ENCODE results near the gene ITSN1.
"Not testable (repeated sequence)": the region's sequence is repeated elsewhere in the genome, so short reads cannot be mapped to it uniquely, and the experiment has no call there.

ITSN1 gene

DNA sequence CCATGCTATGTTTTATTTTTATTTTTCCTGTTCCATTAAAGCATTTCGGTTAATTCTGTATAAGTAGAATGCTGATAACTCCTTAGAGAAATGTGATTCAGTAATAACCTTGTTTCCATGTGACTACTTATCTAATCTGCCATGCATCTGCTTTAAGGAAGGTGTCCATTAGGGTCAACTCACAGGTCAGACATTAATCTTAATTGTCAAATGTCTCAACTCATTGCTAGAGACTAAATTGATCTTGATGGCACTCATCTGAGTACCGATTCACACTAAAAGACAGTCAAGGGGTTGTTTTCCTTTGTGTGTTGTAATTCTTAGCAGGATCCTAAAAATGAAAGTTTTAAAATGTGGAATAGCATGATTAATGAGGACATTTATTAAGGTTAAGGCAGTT lies 41.8 kb downstream of the ITSN1 start:
- no peak for DNase-seq

DNA sequence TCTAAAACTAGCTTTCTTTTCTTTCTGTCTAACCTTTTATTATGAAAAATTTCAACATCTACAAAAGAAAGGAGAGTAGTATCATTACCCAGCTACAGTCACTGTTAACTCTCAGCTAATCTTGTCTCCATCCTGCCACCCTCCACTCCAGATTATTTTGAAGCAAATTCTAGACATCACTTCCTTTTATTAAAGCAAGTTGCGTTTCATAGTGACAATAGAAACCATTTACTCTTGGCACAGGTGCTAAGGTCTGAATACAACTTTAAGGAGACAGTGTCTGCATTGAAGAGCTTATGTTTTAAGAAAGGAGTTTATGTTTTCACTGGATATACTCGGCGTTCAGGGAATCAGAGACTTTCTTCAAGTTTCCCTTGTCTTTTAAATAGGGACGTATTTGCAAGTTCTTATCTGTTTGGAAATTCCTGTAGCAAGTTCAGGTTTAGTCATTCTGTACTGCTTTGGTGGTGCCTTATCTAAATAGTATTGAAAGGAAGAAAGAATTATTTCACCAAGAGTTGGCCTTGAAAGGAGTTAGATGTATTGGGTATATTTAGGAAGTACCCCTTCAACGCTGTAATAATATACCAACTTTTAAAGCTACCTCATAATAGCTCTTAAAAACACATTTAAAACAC lies 42.7 kb downstream of the ITSN1 start:
- no peak for DNase-seq

DNA sequence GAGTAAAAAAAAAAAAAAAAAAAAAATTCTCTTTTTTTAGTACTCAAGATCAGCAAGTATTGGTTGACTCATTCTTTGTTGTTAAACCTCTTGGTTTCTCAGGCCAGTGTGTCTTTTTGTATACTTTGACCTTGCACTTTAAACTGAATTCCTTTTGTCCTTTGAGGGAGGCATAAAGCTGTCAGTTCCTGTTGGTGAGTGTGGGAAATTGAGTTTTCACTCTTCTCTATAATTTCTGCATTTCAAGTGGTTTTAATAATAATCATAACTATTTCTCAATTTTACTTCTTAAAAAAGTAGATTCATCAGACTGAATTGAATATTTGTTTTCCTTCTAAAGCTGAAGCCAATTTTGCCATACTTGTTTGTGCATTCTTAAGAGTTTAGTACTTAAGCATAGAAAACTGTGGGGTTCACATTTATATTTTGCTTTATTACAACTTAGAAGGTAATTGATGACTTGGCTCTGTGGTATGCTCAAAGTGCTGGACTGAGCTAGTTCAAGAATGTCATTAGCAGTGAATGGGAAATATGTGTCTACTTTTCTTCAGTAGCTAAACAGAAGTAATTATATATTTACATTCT lies 43.4 kb downstream of the ITSN1 start:
- DNase-seq: no peak

DNA sequence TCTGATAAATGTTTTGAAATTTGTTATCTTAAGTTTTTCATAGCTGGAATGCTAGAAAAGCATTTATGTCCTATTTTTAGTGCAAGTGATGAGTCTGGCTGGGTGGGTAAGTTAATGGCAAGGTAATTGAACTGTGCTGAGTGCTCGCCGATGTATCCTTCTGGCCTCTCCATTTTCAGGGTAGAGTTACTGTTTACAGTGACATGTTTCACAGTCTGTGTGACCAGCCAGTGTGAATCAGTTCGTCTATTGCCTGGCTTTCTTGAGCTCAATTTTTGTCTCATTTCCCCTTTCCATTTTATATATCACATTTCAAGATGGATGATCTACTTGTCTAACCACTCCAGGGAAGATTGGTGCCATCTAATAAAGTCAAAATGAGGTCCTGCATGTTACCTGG lies 44.1 kb downstream of the ITSN1 start:
- no peak for DNase-seq

DNA sequence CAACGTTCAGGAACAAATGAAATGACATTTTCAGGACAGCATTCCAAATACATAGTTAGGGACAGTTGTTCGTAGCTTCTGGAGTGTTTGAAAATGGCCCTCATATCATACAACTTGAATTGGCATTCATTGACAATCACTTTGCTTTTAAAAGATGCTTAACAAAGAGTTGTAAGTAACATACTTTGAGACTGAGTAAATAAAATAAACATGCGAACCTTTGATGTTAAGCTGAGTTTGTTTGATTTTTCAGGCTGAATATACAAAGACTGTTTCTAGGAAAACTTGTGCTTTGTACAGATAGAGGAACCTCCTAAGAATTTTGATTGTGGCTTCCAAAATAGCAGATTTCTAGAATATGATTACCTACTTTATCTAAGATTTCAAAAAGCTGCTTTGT lies 45.3 kb downstream of the ITSN1 start:
- DNase-seq: no peak

DNA sequence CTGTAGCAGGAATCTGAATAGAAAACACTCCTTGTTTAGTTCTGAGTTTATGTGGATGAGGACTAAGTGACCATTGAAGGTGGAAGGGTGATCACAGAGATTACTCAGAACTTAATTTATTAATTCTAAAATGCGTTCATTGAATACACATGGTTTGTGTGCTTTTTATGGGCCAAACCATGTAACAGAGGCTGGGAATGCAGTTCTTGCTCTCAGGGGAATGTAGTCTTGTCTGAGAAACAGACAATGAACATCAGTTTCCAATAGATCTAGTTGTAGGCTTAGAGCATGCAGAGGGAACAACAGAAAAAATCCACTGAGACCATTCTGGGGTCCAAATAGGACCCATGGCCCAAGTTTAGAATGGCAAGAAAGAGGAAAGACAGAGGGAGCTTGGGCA lies 46.1 kb downstream of the ITSN1 start:
- no peak for DNase-seq

DNA sequence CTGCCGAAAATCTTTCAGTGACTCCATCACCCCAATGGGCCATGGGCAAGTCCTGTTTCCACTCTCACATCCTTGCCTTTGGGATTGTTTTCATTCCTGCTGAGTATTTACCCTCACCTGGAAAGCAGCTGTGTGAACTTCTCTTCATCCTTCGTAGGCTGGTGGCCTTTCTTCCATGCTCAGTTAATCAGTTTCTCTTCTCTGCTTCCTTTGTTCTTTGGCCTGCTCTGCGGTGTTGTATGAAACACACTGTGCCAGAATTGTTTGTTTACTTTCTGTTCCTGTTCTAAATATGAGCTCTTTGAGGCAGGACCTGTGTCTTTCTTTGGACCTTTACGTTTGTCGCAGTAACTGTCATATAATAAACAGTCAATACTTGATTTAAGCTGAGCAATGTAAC lies 48.6 kb downstream of the ITSN1 start:
- no peak for DNase-seq

DNA sequence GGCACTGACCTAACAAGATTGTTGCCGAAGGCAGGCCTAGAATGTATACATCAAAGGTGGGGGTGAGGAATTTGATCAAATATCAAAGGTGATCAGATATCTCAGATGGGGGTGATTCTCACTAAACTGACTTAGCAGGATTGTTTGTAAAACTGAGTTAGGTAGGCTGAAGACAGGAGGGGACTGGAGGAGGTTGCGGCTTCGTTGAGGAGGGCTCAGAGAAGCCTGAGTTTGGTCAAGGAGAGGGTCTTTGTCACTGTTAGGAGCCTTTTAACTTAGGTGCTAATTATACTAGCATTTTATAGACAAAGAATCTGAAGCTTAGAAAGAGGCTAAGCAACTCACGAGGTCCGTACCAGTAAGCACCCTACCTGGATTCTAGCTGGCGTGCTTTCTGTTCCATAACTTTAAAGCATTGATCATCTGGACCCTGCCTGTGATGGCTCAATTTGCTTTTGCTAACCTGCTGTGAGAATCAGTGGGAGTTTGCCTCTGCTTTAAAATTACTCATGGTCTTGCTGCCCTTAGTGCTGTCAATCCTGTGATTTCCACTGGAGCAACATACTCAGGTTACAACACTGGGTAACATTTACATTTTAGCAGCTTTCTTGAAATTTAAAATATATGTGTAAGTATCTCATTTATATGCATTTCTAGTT lies 49.8 kb downstream of the ITSN1 start:
- DNase-seq: no peak

DNA sequence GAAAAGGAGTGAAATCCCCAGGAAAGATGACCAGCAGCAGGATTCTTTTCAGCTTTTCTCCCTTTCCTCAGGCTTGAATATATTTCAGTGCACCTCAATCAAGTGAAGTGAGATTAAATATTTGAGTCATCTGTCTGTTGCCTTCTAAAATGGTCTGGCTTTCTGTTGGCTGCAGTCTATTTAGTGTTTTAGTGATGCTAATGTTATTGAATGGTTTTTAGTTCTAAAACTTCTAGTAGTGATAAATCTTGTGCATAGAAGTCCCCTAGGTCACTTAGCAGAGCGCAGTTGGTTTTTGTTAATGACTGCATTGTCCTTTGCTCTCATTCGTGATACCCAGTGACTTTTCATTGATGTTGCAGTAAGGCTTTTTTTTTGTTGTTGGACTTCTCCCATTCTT lies 53.5 kb downstream of the ITSN1 start:
- no peak for DNase-seq

DNA sequence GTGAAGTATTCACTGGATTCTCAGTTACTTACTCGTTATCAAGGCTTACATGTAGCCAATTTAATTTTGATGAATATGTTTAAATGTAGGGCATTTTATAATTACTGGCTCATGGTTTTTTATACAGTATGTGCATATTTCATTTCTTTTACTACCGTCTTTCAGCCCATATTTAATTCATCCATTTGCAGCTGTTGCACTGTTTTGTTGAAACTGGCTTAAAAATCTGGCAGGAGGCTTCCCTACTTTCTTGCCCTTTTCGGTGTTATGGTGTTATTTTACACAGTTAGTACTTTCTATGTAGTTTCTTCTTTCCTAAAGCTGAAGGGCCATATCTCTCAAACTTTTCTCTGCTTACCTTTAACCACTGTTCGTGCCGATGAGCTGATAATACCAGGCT lies 54.2 kb downstream of the ITSN1 start:
- no peak for DNase-seq

DNA sequence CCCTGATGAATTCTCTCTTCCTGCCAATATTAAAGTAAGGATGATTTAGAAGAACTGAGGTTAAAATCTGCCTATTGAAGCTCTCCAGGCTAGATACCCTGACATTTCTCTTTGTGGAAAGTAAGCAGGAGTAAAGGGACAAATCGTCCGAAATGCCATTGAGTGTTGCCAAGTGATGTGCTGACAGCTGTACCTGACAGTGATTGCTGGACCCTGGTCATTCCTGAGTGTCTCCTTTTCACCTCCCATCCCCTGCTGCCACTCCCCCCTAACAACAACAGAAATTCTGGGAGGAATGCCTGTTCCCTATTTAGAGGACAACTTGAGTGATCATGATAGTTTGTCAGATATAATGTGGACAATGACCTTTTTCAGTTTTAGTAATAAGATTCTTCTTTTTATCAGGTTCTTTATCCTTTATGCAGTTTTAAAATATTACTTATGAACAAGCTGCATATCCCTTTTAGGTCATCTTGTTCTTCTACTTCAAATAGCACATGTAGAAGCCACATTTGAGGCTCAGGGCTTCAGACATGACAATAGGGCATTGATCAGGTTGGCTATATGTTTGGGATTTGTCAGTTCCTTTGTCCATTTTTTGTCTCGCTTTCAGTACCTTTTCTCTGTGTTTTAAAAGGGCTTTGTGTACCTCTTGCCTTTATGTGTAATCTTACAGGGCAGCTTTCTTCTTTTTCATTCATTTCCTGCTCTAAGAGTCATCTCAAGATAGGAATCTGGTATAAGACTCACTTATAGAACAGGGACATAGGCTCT lies 56.0 kb downstream of the ITSN1 start:
- DNase-seq: no peak

DNA sequence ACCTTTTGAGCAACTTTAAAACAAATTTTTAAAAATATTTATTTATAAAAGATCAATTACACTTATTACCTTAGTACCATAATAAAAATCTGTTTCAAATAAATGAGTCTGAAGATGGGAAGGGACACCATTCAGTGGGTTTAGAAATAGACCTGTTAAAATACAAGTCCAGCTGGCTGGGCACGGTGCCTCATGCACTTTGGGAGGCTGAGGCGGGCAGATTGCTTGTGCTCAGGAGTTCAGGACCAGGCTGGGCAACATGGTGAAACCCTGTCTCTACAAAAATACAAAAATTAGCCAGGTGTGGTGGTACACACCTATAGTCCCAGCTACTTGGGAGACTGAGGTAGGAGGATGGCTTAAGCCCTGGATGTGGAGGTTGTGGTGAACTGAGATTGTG lies 57.0 kb downstream of the ITSN1 start:
- DNase-seq: no peak

DNA sequence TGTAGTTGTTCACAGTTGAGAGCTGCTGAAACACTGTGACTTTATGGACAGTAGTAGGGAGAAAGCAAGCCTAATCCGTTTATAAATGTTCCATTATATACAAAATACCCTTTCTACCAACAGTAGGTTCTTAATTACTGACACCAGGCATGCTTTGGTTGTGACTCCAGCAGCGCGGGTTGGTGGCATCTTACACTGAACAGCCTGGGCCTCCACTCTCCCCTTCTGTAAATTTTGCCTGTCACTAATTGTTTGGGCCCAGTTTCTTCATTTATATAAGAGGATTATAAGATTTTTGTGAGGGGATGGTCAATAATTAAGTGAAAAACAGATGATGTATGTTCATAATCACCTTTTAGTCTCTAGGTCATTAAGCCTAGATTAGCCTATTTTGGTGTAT lies 58.2 kb downstream of the ITSN1 start:
- no peak for DNase-seq

DNA sequence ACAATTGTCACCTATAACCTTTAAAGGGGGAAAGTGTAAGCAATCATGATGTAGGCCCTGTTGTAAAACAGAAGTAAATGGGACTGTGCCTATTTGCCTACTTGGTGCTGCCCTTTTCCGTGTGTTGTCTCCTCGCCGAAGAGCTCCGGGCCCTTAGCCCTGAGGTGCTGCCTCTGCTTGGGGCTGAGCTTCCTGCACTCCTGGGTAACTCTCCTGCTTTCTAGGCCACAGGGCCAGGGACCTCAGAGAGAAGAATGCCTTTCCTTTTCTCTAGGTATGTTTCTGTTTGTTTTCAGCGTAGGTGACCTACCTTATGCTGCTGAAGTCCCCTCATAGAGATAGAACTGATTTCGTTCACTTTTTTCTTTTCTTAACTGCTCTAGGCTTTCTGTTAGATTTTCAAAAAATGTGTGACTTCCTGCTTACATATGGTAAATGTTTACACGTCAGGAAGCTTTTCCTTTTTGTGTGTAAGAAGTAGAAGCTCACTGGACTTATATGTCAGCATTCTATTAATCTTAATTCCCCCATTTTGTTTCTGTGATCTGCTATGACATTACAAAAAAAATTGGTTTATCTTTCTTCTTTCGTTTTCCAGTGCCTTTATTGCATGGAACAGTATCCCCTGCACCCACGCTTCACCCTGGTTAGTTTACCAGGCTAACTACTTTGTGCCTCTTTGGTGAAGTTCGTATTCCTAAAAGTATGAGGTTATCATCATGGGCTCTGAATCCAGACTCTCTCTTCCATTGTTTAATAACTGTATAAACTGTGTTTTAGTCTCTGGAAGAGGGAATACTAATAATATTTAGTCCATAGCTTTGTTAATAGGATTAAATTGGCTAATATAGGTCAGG lies 61.7 kb downstream of the ITSN1 start:
- DNase-seq: no peak

DNA sequence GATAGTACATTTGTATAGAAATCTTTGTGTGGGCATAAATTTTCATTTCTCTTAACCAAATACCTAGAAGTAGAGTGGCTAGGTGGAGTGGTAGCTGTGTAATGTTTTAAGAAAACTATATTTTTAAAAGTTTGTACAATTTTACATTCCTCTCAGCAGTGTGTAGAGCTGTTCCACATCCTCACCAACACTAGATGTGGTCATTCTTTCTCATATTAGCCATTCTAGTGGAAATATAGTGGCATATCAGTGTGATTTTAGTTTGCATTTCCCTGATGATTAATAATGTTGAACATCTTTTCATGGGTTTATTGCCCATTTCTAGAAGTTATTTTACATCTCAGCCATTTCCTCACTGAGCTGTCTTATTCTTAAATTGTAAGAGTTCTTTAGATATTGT lies 65.5 kb downstream of the ITSN1 start:
- DNase-seq: no peak

DNA sequence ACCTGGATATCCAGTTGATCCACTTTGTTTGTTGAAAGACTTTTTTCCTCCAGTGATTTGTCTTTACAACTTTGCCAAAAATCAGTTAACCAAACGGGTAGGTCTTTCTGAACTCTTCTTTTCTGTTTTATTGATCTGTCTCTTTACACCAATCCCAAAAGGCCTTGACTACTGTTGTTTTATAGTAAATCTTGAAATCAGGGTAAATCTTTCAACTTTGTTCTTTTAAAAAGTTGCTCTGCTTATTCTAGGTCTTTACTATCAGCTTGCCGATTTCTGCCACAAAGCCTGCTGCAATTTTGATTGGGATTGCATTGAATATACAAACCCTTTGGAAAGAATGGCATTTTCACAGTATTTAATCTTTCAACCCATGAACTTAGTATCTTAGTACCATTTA lies 66.6 kb downstream of the ITSN1 start:
- no peak for DNase-seq

DNA sequence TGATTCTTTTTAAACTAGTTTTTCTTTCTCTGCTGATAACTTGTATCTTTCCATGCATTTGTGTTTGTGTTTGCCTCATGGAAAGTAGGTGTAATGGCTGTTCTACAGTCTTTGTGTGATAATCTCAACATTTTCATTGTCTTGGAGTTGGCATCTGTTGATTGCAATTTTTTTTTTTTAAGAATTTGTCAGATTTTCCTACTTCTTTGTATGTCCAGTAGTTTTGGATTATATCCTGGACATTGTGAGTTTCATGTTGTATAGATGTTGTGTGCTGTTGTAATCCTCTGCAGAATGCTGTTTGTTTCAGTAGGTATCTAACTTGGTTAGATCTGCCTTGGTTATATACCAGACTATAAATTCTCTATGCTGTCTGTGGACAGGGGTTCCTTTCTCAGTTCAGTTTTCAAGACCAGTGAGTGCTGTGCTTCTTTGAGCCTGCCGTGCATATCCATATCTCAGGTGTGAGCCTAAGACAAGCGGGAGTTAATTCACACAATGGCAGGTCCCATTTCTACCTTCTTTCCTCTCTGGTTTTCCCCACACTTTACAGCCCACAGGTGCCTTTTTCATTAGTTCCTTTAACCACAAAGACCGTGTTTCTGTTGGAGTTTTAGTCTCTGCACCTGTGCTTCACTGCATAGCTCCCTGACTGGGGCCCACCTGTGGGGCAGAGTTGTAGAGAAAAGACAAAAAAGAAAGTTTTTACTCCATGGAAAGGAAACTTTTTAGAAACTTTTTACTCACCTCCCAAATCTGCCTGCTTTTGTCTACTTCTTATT lies 69.9 kb downstream of the ITSN1 start:
- DNase-seq: no peak

DNA sequence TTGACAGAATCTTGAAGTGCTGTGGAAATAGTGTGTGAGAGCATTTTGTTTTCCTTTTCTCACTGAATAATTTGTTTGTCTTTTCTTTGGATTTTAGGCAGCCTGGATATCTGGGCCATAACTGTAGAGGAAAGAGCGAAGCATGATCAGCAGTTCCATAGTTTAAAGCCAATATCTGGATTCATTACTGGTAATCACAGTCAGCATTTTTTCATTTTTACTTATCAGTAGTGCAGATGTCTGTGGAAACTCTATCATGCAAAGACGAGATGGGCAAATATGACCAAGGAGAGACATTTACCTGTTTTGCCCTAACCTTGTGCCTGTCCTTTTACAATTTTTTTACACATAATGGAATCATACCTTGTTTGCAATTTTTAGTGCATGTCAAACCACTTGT lies 78.8 kb downstream of the ITSN1 start:
- no peak for DNase-seq

DNA sequence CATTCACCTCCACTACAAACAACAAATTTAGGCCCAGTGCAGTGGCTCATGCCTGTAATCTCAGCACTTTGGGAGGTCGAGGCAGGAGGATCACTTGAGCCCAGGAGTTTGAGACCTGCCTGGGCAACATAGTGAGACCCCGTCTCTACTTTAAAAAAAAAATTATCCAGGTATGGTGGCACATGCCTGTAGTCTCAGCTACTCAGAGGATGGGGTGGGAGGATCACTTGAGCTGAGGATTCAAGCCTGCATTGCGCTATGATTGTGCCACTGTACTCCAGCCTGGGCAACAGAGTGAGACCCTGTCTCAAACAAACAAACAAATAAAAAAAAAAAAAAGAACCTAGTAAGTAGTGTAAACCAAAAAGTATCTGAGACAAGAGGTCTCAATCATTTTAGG lies 86.8 kb downstream of the ITSN1 start:
- DNase-seq: not testable (repeated sequence)

DNA sequence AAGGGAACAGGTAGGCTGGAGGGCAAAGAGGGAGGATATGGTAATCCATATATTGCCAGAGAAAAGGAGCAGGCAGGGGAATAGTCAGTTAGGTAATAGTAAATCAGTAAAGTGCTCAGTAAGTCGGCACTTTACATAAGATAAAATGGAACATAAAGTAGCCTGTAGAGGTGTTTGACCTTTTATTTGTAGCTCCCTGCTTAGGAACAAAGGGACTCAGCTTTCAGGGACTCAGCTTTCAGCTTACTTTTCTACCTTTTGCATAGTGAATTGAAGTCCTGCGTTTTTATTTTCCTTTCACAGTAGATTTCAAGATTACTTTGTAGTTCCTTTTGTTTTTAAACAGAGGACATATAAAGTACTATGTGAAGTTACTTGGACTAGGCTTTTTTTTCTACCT lies 87.3 kb downstream of the ITSN1 start:
- no peak for DNase-seq

DNA sequence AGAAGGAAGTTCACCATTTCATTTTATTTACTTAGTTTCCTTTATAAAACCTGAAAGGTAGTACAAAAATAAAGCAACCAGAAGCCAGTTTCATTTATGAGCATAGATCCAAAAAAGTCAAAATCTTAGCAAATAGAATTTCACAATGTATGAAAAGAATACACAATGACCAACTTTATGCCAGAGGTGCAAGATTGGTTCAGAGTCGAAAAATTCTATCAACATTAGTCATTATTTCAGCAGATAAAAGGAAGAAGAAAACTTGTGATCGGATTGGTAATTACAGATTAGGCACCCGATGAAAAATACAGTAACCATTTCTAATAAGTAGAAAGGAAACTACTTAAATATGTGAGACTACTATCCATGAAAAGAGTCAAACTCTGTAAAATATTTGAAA lies 89.1 kb downstream of the ITSN1 start:
- no peak for DNase-seq

DNA sequence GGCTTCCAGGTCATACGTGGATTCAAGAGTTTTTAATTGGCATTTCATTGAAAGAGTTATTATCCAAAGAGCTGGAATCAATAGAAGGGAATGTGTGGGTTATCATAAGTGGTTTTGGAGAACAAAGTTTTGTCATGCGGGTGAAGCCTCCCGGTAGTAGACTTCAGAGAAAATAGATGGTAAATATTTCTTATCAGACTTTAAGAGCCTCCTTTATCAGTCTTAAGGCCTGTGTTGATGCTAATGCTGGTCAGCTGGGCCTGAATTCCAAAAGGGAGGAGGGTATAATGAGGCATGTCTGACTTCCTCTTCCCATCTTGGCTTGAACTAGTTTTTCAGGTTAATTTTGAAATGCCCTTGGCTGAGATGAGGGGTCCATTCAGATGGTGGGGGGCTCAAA lies 89.7 kb downstream of the ITSN1 start:
- DNase-seq: no peak
